Prostate gland (tissue), 2 donors: ENCODE results near the gene PDE7B.

ENCODE experiments used
- POLR2A ChIP-seq: fragments of 450-650 bp; IDR thresholded peaks from one replicate; pipeline ENCODE4 v1.6.1; 2016; ENCODE audit warnings: antibody characterized with exemption, mild to moderate bottlenecking
- TF ChIP-seq, protein P1 (sequence below), 4 experiments: fragments of 200-600 bp in 2 of 4; fragments of 450-650 bp in 2 of 4; sonication (generic) in 2 of 4; IDR thresholded peaks; 1 replicate in 3 of 4; 2 replicates in 1 of 4; pipeline ENCODE4 v1.5.1; 2016 to 2019; ENCODE audit warnings: antibody characterized with exemption in 4 of 4, mild to moderate bottlenecking in 2 of 4, moderate library complexity in 2 of 4

- no peak for TF ChIP-seq POLR2A
- TF ChIP-seq, protein P1, sequence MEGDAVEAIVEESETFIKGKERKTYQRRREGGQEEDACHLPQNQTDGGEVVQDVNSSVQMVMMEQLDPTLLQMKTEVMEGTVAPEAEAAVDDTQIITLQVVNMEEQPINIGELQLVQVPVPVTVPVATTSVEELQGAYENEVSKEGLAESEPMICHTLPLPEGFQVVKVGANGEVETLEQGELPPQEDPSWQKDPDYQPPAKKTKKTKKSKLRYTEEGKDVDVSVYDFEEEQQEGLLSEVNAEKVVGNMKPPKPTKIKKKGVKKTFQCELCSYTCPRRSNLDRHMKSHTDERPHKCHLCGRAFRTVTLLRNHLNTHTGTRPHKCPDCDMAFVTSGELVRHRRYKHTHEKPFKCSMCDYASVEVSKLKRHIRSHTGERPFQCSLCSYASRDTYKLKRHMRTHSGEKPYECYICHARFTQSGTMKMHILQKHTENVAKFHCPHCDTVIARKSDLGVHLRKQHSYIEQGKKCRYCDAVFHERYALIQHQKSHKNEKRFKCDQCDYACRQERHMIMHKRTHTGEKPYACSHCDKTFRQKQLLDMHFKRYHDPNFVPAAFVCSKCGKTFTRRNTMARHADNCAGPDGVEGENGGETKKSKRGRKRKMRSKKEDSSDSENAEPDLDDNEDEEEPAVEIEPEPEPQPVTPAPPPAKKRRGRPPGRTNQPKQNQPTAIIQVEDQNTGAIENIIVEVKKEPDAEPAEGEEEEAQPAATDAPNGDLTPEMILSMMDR (IDR thresholded peaks at IDR 0.05) = no peak
Observed at GRCh38 chr6:136210398-136211165, 359.1 kb downstream of the PDE7B start.
